Transverse colon (tissue), 4 donors: Measurements from ENCODE around the gene AOPEP. TPM values are rescaled to one million over a fixed set of nuclear protein-coding genes. Genes with fewer than 3 reads are reported as not detected.

Experiments
- DNase-seq: peaks from one replicate; pipeline ENCODE4 v3.0.0-alpha.2; 2019
- H3K27ac ChIP-seq, 4 donors: fragments of 200-600 bp; sonication (generic); 2 replicates each; pipeline ENCODE4 v1.5.1; 2016 to 2018; ENCODE audit warnings: inconsistent platforms in 4 of 4
- H3K27me3 ChIP-seq: fragments of 200-600 bp; sonication (generic); 2 replicates; pipeline ENCODE4 v1.5.1; 2017; ENCODE audit warnings: inconsistent platforms
- H3K36me3 ChIP-seq, 4 donors: fragments of 200-600 bp; sonication (generic); 2 replicates each; pipeline ENCODE4 v1.5.1; 2017 to 2019; ENCODE audit warnings: inconsistent platforms in 4 of 4
- H3K4me1 ChIP-seq, 4 donors: fragments of 200-600 bp; sonication (generic); 2 replicates each; pipeline ENCODE4 v1.5.1; 2017 to 2020; ENCODE audit warnings: inconsistent platforms in 4 of 4
- H3K4me3 ChIP-seq, 4 donors: fragments of 200-600 bp; sonication (generic); 1 replicate in 1 of 4; 2 replicates in 3 of 4; pipeline versions ENCODE4 v1.5.1 to v1.6.1; 2017 to 2019; ENCODE audit warnings: inconsistent platforms in 4 of 4
- H3K9me3 ChIP-seq, 2 donors: fragments of 200-600 bp; sonication (generic); 2 replicates each; pipeline ENCODE4 v1.5.1; 2017 to 2019; ENCODE audit warnings: inconsistent platforms in 2 of 2
- EP300 ChIP-seq: sonication (generic); formaldehyde crosslinking; IDR thresholded peaks from one replicate; pipeline ENCODE4 v1.6.1; 2017; ENCODE audit warnings: antibody characterized with exemption, low read depth
- POLR2A ChIP-seq: fragments of 450-650 bp; IDR thresholded peaks from one replicate; pipeline ENCODE4 v1.6.1; 2016; ENCODE audit warnings: antibody characterized with exemption, mild to moderate bottlenecking, moderate library complexity
- POLR2AphosphoS5 ChIP-seq, 3 donors: sonication (generic); formaldehyde crosslinking; IDR thresholded peaks; one replicate each; pipeline ENCODE4 v1.6.1; 2016; ENCODE audit warnings: antibody characterized with exemption in 3 of 3
- WGBS, 2 donors: methylation state at CpG; one replicate each; pipeline ENCODE4 v1.1.5; 2018; ENCODE audit warnings: low coverage in 1 of 2; 5-methylcytosine and 5-hydroxymethylcytosine counted together
- in situ Hi-C, 4 donors: fragments of 200-750 bp; cut with MboI; loops; one replicate each; pipeline versions ENCODE4 v1.15.0 to v1.15.1; 2017; ENCODE audit warnings: low sequenced_read_pairs in 3 of 4, low pct_ligation_motif_present in 1 of 4, low pct_unique_long_range_greater_than_20kb in 1 of 4
- intact Hi-C: fragments of 100-400 bp; cut with DNase I; formaldehyde crosslinking; loops from one replicate; pipeline ENCODE4 v1.15.1; 2023; ENCODE audit warnings: low total_unique reads
- total RNA-seq, 4 donors: library from RNA; depleted of rRNA; stranded (reverse); fragments of >200 nt; gene quantifications; one replicate each; pipeline ENCODE4 v1.1.0, GENCODE V29; 2016
- TF ChIP-seq, protein P1 (sequence below), 5 experiments: fragments of 200-600 bp in 3 of 5; fragments of 450-650 bp in 2 of 5; sonication (generic) in 3 of 5; IDR thresholded peaks; 1 replicate in 2 of 5; 2 replicates in 3 of 5; pipeline ENCODE4 v1.5.1; 2016 to 2017; ENCODE audit warnings: antibody characterized with exemption in 5 of 5, inconsistent platforms in 3 of 5, mild to moderate bottlenecking in 2 of 5, moderate library complexity in 1 of 5

Gene AOPEP
- total RNA-seq, 4 donors from 2014 or later: 53.0 to 129 (median 92.7) TPM

DNA sequence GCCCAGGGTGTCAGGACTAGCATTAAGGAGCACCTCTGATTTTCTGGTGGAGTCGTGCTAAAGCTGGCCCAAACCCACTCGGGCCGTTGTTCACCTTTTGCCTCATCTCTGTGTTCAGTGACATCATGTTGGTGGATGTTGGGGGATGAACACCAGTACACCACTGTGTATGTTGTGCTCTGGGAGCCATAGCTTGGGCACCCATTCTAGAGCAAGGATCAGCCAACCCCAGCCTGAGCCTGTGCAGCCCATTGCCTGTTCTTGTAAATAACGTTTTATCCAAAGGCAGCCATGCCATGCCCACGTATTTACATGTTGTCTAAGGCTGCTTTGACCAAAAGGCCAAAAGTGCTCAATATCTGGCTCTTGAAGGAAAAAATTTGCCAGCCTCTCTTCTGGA is 345.4 kb downstream of the AOPEP start:
- Histone ChIP-seq H3K4me1 (peaks cover 33 to 74% (median 60%) of the 10 kb centered on the region in 4 donors), H3K4me3 (no peak overlapping the region), H3K36me3 (peaks cover 0 to 6% (median 0%) of the 10 kb centered on the region in 4 donors), H3K27ac (peak overlapping the region; percentile 4 to 66 (median 51)), H3K27me3 (no peaks in the 10 kb centered on the region), H3K9me3 (no peaks in the 10 kb centered on the region)
- in situ Hi-C loops: no loop called here
- TF ChIP-seq EP300 (no peak), POLR2AphosphoS5 (IDR thresholded peaks at IDR 0.05) (no peak), POLR2A (no peak)
- TF ChIP-seq, protein P1, sequence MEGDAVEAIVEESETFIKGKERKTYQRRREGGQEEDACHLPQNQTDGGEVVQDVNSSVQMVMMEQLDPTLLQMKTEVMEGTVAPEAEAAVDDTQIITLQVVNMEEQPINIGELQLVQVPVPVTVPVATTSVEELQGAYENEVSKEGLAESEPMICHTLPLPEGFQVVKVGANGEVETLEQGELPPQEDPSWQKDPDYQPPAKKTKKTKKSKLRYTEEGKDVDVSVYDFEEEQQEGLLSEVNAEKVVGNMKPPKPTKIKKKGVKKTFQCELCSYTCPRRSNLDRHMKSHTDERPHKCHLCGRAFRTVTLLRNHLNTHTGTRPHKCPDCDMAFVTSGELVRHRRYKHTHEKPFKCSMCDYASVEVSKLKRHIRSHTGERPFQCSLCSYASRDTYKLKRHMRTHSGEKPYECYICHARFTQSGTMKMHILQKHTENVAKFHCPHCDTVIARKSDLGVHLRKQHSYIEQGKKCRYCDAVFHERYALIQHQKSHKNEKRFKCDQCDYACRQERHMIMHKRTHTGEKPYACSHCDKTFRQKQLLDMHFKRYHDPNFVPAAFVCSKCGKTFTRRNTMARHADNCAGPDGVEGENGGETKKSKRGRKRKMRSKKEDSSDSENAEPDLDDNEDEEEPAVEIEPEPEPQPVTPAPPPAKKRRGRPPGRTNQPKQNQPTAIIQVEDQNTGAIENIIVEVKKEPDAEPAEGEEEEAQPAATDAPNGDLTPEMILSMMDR (IDR thresholded peaks at IDR 0.05): no peak
- DNase-seq: no peak
- WGBS, 2 donors: 80% methylated on average over 1 to 5 of the region's 5 CpGs
- intact Hi-C loops: loop anchor here (10.0 kb wide), 1 partner anchor 47 kb away; no protein-coding TSS in a partner anchor

DNA sequence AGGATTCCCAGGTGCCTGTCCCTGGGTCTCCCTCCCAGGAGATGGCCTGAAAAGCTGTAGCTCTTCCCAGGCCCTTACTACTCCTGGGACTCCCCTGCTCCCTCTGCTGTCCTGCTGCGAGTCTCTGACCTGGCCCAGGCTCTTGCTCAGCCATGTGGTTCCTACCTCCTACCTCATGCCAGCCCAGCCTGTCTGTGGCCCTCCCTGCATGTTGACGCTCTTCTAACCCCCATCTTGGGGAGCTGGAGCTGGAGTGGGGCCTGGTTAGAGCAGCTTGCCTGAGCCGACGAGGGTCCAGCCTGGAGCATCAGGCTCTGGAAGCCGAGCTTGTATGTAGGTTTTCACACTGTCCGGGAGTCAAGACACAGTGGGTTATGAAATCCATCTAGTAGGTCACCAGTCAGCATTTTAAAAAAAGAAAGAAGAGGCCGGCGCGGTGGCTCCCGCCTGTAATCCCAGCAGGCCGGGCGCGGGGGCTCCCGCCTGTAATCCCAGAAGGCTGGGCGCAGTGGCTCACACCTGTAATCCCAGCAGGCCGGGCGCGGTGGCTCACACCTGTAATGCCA is 346.6 kb downstream of the AOPEP start:
- Histone ChIP-seq H3K36me3 (no peaks in the 10 kb centered on the region), H3K4me1 (peaks cover 35 to 79% (median 68%) of the 10 kb centered on the region in 4 donors), H3K9me3 (no peaks in the 10 kb centered on the region), H3K27ac (peak overlapping the region; percentile 33 to 66 (median 51)), H3K4me3 (no peak overlapping the region), H3K27me3 (no peaks in the 10 kb centered on the region)
- no peak for DNase-seq
- no peak for TF ChIP-seq POLR2A
- TF ChIP-seq EP300: no peak
- TF ChIP-seq, protein P1 (IDR thresholded peaks at IDR 0.05): peak in 2 of 5 experiments; percentile 10 to 20
- no peak for TF ChIP-seq POLR2AphosphoS5 (IDR thresholded peaks at IDR 0.05)
- intact Hi-C loops (loop anchor here (10.0 kb wide), 1 partner anchor 48 kb away; no protein-coding TSS in a partner anchor), in situ Hi-C loops (no loop called here)
- 82% methylated on average over 18 of the region's 18 CpGs; no CpG with 5 or more reads in 1 of the 2 donors for WGBS, 2 donors

DNA sequence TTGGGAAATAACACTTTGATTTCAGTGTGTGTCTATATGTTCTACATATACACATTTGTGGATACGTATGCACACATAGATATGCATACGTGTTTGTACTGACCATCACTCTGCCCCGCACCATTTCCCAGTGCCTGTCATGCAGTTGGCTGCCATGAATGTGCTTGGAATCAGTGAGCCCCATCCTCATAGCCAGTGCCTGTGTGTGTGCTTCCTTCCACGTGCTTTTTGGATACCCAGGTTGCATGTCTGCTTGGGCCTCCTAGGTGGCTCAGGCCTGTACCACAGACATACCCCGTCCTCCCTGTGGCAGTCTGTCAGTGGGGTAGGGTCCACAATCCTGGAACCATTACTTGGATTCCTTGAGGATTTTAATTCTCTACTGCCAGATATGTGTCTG is 347.4 kb downstream of the AOPEP start:
- TF ChIP-seq EP300 (no peak), POLR2AphosphoS5 (IDR thresholded peaks at IDR 0.05) (no peak), POLR2A (no peak)
- TF ChIP-seq, protein P1 (IDR thresholded peaks at IDR 0.05): no peak
- in situ Hi-C loops: no loop called here
- no peaks in the 10 kb centered on the region for H3K9me3 ChIP-seq
- no peak for DNase-seq
- peak overlapping the region in 3 of 4 donors; percentile 66 to 75 (median 71) for H3K27ac ChIP-seq
- 70 to 85% methylated on average over 3 to 5 of the region's 5 CpGs for WGBS, 2 donors
- intact Hi-C loops: loop anchor here (10.0 kb wide), 1 partner anchor 49 kb away; no protein-coding TSS in a partner anchor
- H3K4me1 ChIP-seq: peaks cover 42 to 87% (median 75%) of the 10 kb centered on the region in 4 donors
- H3K27me3 ChIP-seq: no peaks in the 10 kb centered on the region
- no peaks in the 10 kb centered on the region for H3K36me3 ChIP-seq
- H3K4me3 ChIP-seq: no peak overlapping the region

DNA sequence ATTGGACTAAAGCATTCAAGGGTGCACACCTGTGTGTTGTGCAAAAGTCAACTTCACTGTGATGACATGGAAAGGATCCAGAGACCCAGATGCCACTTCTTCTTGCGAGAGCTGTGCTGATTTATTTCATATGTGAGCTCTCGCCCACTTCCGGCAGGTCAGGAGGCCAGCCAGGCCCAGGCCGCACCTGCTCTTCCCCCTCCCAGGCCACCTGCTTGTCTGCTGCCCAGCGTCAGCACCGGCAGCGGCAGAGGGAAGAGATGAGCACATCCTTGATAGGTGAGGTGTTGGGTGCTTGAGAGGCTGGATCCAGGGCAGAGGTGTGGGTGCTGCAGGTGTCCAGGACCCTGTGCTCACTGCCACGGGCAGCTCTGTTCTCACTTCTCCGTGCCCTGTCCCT is 348.1 kb downstream of the AOPEP start:
- 42 to 50% methylated on average over 2 to 9 of the region's 9 CpGs for WGBS, 2 donors
- DNase-seq: no peak
- Histone ChIP-seq H3K27me3 (no peaks in the 10 kb centered on the region), H3K4me3 (no peak overlapping the region), H3K4me1 (peaks cover 42 to 88% (median 80%) of the 10 kb centered on the region in 4 donors), H3K27ac (peak overlapping the region; percentile 36 to 75 (median 68)), H3K36me3 (no peaks in the 10 kb centered on the region), H3K9me3 (no peaks in the 10 kb centered on the region)
- intact Hi-C loops: loop anchor here (10.0 kb wide), 1 partner anchor 50 kb away; no protein-coding TSS in a partner anchor
- in situ Hi-C loops: no loop called here
- TF ChIP-seq POLR2AphosphoS5 (IDR thresholded peaks at IDR 0.05): peak in 2 of 3 donors; percentile 26 to 90
- TF ChIP-seq, protein P1 (IDR thresholded peaks at IDR 0.05): no peak
- TF ChIP-seq EP300: no peak
- TF ChIP-seq POLR2A: no peak
